DOHH2 (cell line): ENCODE results near the gene LIMS2.

Experiments used
- EZH2phosphoT487 ChIP-seq: fragments of 200-600 bp; sonication (generic); IDR thresholded peaks from 2 replicates; pipeline ENCODE4 v1.6.1; 2017; ENCODE audit warnings: borderline replicate concordance, mild to moderate bottlenecking, antibody characterized with exemption, low read length, moderate library complexity, mixed read lengths
- TF ChIP-seq, protein P1 (sequence below): fragments of 200-600 bp; sonication (generic); IDR thresholded peaks from one replicate; pipeline ENCODE4 v1.5.1; 2014; ENCODE audit warnings: antibody characterized with exemption, mild to moderate bottlenecking, low read depth, low read length; ENCODE audit not compliant: poor library complexity, severe bottlenecking

DNA sequence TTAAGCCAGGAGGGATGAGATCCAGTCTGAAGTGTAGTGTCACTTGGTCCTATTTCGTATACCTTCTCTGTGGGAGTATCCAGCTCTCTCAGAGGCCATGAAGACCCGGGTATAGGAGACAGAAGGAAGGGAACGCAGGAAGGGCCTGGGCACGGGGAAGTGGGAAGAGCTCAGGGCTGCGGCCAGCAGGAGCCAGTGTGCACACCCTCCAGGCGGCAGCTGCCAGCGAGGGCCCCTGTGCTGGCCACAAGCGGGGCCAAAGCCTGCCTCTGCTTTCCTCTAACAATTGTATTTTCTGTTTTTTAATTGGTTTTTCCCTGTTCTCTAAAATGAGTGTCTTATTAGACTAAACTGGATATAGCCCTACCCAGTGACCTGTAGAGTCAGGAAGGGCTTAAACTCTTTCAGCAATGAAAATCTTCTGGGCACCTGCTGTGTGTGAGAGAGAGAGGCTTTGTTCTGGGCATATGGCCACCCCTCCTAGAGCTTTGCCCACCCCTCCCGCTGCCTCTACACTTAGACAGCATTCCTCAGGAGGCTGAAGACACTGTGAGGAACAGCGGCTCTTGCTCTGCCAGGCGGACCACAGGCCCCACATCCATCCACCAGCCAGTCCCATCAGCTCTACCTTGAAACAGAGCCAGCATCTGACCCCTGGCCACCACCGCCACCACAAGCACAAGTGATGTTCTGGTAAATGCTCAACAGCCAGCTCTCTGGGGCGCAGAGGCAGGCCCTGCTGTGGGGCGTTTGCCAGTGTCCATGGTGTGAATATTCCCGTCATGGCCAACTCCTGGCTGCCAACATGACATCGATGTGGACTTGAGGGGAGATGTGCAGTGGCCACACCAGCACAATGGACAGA, 19.9 kb downstream of the LIMS2 start:
- TF ChIP-seq, protein P1, sequence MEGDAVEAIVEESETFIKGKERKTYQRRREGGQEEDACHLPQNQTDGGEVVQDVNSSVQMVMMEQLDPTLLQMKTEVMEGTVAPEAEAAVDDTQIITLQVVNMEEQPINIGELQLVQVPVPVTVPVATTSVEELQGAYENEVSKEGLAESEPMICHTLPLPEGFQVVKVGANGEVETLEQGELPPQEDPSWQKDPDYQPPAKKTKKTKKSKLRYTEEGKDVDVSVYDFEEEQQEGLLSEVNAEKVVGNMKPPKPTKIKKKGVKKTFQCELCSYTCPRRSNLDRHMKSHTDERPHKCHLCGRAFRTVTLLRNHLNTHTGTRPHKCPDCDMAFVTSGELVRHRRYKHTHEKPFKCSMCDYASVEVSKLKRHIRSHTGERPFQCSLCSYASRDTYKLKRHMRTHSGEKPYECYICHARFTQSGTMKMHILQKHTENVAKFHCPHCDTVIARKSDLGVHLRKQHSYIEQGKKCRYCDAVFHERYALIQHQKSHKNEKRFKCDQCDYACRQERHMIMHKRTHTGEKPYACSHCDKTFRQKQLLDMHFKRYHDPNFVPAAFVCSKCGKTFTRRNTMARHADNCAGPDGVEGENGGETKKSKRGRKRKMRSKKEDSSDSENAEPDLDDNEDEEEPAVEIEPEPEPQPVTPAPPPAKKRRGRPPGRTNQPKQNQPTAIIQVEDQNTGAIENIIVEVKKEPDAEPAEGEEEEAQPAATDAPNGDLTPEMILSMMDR = no peak
- no peak for TF ChIP-seq EZH2phosphoT487
